Stimulated activated CD8-positive, alpha-beta memory T cell treated with anti-CD3 and anti-CD28 coated beads, Interleukin-7, amount 100 ng/mL, for 48 hours (primary cell): ENCODE data around the gene EDIL3.

ENCODE experiments used
- DNase-seq, 2 donors: peaks; one replicate each; pipeline ENCODE4 v3.0.0-alpha.2; 2020; ENCODE audit warnings: low read depth in 1 of 2; ENCODE audit errors: extremely low read depth in 1 of 2

Gene EDIL3

GRCh38 chr5:84384604-84385575 lies at the start of gene EDIL3:
TSS of gene EDIL3 (minus strand) at chr5:84384880. CDS start at chr5:84384374, 506 bp downstream.
- DNase-seq: no peak

- DNase-seq: no peak
Observed at GRCh38 chr5:84433461-84433860, 48.8 kb upstream of the EDIL3 start.

GRCh38 chr5:84430863-84431663 lies 46.4 kb upstream of the EDIL3 start:
- DNase-seq: no peak

- DNase-seq: no peak
Observed at GRCh38 chr5:84430079-84430478, 45.4 kb upstream of the EDIL3 start.

GRCh38 chr5:84425365-84425881 lies 40.7 kb upstream of the EDIL3 start:
- DNase-seq: no peak

- no peak for DNase-seq
Observed at GRCh38 chr5:84419742-84420141, 35.1 kb upstream of the EDIL3 start.

- DNase-seq: no peak
Observed at GRCh38 chr5:84411832-84412605, 27.3 kb upstream of the EDIL3 start.

- no peak for DNase-seq
Observed at GRCh38 chr5:84406111-84406510, 21.4 kb upstream of the EDIL3 start.

- no peak for DNase-seq
Observed at GRCh38 chr5:84403773-84404172, 19.1 kb upstream of the EDIL3 start.

- DNase-seq: no peak
Observed at GRCh38 chr5:84397385-84397784, 12.7 kb upstream of the EDIL3 start.

- DNase-seq: no peak
Observed at GRCh38 chr5:84393969-84394368, 9.3 kb upstream of the EDIL3 start.

- DNase-seq: no peak
Observed at GRCh38 chr5:84392836-84393235, 8.2 kb upstream of the EDIL3 start.

GRCh38 chr5:84385705-84386104 lies 1.0 kb upstream of the EDIL3 start:
- DNase-seq: no peak

- no peak for DNase-seq
Observed at GRCh38 chr5:84383816-84384603, 670 bp downstream of the EDIL3 start.

- no peak for DNase-seq
Observed at GRCh38 chr5:84383296-84383815, 1.3 kb downstream of the EDIL3 start.

- DNase-seq: no peak
Observed at GRCh38 chr5:84382363-84383295, 2.1 kb downstream of the EDIL3 start.

- DNase-seq: no peak
Observed at GRCh38 chr5:84381502-84382362, 2.9 kb downstream of the EDIL3 start.

- DNase-seq: no peak
Observed at GRCh38 chr5:84379749-84380148, 4.9 kb downstream of the EDIL3 start.
